GM20431 (cell line): ENCODE measurements around the gene PFKL.

Experiments
- in situ Hi-C: fragments of 300-500 bp; cut with MseI, MboI; formaldehyde crosslinking; loops from one replicate; pipeline ENCODE4 v1.15.0; 2020; ENCODE audit warnings: low sequenced_read_pairs; ENCODE audit not compliant: unreplicated experiment

PFKL gene

DNA sequence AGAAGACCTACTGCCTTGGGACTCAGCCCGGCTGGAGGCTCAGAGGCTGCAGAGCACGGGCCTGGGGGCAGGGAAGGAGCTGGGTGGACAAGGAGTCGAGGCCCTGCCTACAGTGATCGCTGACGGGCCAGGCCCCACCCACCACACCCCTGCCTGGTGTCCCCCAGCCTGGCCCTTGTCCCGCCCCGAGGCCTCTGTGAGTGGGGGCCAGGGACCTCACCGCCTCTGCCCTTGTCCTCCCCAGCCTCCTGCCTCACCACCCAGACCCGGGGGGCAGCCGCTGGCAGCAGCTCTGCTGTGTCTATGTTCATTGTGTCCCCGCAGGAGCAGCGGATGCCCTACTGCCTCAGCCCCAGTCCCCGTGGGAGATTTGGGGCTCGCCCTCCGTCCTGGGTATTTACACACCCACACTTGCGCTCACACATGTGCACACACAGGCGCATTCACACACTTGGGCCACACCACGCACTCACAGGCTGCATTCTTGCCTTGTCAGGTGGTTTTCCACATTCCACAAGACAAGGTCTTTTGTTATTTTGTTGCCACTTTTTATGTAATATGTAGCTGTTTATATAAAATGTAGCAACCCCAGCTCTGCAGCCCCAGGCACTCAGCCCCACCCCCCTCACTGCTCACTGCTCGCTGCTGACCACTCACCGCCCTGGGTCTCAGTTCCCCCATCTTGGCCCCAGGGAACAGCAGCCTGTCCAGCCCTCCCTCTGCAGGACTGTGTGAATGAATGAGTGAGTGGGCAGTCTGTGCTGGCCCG is 7.3 kb downstream of the PFKL start:
- in situ Hi-C loops: no loop called here

DNA sequence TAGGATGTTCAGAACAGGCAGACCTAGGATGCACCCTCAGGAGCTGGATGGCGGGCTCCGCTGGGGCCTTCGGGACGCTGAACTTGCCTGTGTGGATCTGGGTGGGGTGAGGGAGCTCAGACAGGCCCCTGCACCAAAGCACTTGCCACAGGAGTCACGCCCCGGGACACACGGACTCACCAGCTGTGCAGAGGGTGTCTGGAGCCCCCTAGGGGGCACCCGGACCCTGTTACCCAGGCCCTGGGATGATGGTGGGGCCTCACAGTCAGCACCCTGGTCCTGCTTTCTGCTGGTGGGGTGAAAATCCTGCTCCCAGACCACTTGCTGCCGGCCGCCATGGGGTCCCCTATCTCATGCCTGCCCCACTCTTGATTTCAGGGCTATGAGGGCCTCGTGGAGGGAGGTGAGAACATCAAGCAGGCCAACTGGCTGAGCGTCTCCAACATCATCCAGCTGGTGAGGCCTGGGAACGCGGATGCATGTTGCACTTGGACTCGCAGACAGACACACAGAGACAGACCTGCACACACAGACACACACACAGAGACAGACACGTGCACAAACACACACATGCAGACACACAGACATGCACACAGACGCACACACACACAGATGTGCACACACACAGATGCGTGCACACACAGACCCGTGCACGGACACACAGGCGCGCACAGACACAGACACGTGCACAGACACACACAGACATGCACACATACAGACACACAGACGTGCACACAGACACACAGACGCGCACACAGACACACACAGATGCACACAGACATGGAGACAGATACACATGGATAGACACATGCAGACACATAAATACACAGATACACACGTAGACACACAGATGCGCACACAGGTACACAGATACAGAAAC is 11.0 kb downstream of the PFKL start:
- in situ Hi-C loops: no loop called here

DNA sequence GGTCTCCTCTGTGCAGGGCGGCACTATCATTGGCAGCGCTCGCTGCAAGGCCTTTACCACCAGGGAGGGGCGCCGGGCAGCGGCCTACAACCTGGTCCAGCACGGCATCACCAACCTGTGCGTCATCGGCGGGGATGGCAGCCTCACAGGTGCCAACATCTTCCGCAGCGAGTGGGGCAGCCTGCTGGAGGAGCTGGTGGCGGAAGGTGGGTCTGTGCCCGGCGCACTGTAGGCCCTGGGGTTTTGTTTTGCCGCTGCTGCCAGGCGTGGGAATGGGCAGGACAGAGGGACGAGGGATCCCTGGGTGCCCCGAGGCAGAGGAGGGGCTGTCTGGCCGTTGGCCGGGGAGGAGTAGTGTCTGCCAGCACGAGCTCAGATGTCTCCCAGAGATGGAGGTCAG is 12.2 kb downstream of the PFKL start:
- in situ Hi-C loops: no loop called here

DNA sequence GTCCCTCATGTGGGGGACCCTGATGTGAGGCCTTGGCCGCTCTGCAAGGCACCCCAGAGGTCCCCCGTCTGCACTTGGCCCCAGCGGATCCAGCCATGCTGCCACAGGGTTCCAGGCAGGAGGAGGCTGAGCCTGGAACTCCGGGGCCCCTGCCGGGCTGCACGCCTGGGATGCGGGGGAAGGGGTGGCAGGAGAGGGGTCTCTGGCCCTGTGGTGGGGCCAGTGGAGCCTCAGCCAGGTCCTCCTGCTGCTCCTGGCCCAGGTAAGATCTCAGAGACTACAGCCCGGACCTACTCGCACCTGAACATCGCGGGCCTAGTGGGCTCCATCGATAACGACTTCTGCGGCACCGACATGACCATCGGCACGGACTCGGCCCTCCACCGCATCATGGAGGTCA is 12.9 kb downstream of the PFKL start:
- in situ Hi-C loops: no loop called here

DNA sequence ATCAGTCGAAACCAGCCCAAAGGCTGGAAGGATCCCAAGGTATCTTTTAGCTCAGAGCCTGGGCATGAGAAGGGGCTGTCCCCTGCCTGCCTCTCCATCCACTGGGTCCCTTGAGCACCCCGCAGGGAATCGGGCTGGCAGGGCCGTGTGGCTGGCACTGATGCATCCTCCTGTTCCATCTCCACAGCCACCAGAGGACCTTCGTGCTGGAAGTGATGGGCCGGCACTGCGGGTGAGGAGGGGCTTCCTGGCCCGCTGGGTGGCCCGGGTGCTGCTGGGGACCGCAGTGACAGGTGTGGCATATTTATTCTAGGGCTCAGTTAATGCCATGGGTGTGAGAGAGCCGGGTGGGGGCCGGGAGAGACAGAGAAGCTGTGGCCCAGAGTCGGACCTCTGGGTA is 13.6 kb downstream of the PFKL start:
- in situ Hi-C loops: no loop called here

DNA sequence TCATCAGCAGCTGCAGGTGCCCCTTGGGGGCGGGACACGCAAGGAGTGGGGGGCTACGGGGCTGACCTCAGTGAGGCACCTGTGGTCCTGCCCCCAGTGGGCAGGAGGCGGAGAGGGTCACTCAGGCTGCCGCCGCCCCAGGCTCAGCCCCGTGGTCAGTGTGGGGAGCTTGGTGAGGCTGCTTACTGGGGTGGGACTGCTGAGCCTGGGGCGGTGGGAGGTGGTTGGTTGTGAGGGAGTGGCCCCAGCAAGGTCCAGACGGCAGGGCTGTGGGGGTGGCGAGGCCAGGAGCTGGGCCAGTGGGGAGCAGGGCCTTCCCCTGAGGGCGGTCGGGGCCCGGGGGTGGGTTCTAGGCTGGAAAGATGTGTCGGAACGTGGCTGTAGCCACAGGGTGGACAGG is 14.3 kb downstream of the PFKL start:
- in situ Hi-C loops: no loop called here

DNA sequence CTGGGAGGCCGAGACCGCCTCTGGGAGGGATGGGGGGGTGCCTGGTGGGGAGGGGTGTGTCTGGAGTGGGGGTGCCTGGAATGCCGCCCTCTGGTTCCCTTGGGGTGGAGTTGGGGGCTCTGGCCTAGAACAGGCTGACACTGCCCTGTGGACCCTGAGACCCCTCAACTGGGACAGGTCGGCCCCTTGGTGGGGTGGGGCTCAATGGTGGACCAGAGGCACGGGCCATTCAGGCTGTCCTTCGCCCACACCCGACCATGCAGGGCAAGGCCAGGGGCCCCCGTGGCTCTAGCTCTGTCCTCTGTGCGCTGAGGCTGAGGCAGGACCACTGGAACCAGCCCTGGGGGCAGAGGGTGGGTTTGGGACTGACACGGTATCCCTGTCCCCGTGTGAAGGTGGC is 14.7 kb downstream of the PFKL start:
- in situ Hi-C loops: no loop called here

GRCh38 chr21:44315691-44316203 is 15.9 kb downstream of the PFKL start:
- in situ Hi-C loops: no loop called here

DNA sequence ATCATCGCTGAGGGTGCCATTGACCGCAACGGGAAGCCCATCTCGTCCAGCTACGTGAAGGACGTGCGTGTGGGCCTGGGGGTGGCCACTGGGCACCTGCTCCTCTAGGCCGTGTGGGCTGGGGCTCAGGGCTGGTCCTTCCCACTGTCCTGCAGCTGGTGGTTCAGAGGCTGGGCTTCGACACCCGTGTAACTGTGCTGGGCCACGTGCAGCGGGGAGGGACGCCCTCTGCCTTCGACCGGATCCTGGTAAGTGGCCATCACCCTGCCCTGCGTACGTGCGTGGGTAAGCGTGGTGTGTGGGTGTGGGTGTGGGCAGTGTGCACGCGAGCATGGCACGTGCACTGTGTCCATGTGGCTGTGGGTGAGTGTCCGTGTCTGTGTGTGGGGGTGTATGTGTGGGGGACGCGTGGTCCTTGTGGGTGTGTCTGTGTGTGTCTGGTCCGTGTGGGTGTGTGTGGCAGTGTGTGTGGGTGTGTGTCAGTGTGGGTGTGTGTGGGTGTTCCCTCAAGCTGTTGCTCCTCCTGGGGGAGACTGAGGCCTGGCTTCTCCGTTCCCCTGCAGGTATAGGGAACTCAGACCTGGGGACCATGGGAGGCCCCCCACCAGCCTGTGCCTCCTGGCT is 16.5 kb downstream of the PFKL start:
- in situ Hi-C loops: no loop called here

GRCh38 chr21:44317241-44317782 is 17.5 kb downstream of the PFKL start:
- in situ Hi-C loops: no loop called here

- in situ Hi-C loops: no loop called here
Observed at GRCh38 chr21:44317871-44318270, 18.0 kb downstream of the PFKL start.

DNA sequence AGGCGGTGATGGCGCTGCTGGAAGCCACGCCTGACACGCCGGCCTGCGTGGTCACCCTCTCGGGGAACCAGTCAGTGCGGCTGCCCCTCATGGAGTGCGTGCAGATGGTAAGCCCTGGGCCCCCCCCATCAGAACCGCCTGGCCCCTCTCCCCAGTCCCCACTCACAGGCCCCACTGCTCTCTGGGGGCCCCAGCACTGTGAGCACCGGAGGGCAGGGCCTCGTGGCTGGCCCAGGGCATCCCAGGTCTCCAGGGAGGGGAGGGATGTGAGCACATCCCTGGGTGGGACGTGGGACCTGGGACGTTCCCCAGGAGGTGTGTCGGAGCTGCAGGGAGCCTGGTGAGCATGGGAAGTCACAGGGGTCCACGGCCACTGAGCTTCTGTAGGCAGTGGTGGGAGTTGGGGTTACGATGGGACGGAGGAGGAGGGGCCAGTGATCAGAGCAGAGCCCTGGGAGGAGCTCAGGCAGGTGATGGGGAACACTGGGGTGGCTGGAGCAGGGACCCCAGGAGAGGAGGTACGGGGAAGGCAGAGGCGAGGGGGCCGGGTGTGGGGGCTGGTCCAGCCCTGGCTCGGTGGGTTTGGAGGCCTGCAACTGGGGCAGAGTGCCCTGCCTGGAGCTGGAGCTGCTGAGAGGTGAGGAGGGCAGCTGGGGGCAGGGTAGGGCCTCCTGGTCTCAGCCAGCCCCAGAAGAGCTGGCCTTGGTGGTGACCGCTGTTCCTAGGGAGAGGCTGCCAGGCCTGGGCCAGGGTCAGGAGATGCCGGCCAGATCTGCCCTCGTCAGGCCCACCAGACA is 18.8 kb downstream of the PFKL start:
- in situ Hi-C loops: no loop called here

- in situ Hi-C loops: no loop called here
Observed at GRCh38 chr21:44319407-44320065, 19.7 kb downstream of the PFKL start.

GRCh38 chr21:44320847-44321246 is 21.0 kb downstream of the PFKL start:
- in situ Hi-C loops: no loop called here

DNA sequence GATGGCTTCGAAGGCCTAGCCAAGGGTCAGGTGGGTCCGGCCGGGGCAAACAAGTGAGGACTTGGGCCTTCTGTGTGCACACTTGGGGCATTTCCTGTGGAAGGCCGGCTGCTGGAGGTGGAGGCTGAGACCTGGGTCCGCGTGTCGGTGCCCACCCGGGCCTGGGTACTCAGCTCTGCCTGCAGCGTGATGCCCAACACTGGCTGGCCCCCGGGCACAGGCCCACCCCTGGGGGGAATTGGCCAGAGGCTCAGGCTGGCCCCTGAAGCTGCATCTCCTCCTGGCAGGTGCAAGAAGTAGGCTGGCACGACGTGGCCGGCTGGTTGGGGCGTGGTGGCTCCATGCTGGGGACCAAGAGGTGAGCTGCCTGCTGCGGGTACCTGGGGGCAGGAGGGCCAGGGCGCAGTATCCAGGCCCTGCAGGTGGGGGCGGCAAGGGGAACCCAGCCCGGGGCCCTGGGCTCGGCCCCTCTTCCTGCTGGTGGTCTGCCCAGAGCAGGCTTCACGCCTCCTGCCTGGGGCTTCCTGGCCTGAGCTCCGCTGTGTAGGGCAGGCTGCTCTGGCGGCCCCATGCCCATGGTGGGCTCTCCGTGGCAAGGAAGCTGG is 22.1 kb downstream of the PFKL start:
- in situ Hi-C loops: no loop called here

DNA sequence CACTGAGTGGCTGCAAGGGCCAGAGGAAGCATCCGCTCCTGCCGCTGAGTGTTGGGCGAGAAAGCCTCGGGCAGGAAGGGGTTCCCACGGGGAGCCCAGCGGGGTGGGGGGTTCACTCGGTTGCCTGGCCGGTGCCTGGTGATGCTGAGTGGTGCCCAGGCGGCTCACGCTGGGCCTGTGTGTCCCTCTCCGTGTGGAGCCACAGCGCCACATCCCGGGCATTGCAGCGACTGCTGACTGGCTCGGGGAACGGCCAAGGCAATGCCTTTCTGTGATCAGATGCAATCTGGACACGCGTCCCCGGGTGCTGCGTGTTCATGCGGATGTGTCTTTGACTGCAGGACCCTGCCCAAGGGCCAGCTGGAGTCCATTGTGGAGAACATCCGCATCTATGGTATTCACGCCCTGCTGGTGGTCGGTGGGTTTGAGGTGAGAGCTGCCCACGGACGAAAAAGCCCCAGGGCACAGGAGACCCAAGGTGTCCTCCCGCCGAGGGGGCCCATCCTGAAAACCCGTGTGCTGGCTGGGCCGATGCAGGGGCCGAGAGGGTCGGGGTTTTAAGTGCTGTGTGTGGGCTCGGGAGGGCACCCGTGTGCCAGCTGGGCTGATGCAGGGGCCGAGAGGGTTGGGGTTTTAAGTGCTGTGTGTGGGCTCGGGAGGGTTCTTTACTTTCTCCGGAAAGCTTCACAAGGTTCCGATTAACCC is 22.9 kb downstream of the PFKL start:
- in situ Hi-C loops: no loop called here

DNA sequence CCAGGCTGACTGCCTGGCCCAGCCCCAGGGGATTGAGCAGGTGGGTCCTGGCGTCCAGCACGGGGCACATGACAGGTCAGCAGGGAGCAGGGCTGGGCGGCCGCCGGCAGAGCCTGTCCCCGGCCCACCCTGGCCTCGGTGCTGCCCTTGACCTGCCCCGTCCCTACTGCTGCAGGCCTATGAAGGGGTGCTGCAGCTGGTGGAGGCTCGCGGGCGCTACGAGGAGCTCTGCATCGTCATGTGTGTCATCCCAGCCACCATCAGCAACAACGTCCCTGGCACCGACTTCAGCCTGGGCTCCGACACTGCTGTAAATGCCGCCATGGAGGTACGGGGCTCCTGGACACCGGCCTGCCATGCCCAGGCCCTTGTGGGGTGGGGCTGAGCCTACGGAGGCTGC is 23.7 kb downstream of the PFKL start:
- in situ Hi-C loops: no loop called here

DNA sequence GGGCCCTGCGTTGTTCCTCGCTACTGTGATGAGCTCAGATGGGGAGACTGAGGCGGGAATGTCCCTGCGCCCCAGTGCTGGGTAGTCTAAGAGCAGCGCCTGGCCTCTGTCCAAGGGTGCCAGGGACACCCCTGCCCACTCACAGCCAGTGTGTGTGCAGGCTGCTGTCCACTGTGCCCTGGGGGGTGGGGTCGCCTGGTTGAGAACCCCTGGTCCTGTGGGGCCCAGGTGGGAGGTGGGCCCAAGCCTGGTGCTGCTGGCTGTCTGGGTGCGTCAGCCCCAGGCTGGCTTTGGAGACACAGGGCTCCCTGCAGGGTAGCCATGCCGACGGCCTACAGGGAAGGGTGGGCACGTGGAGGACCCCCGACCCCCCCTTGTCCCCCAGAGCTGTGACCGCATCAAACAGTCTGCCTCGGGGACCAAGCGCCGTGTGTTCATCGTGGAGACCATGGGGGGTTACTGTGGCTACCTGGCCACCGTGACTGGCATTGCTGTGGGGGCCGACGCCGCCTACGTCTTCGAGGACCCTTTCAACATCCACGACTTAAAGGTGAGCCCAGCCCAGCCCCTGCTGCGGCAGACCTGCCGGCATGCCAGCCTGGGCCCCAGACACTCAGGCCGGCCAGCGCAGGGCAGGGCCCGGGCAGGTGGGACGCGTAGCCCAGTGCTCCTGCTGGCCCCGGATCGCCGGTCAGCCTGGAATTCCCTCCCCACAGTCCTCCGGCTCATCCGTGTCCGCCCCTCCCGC is 24.4 kb downstream of the PFKL start:
- in situ Hi-C loops: no loop called here
